GM12801 (cell line): ENCODE results near the gene BLOC1S3.

ENCODE experiments used
- CTCF ChIP-seq: IDR thresholded peaks from one replicate; pipeline ENCODE4 v1.5.1; 2011; ENCODE audit warnings: control low read depth; ENCODE audit not compliant: insufficient read length; ENCODE audit errors: extremely low read depth

Gene BLOC1S3

GRCh38 chr19:45136507-45137178 is 41.9 kb upstream of the BLOC1S3 start:
- TF ChIP-seq CTCF = no peak

GRCh38 chr19:45137179-45137761 is 41.3 kb upstream of the BLOC1S3 start:
- TF ChIP-seq CTCF = no peak

GRCh38 chr19:45138303-45138751 is 40.3 kb upstream of the BLOC1S3 start:
- TF ChIP-seq CTCF = no peak

- TF ChIP-seq CTCF = no peak
Observed at GRCh38 chr19:45139286-45140143, 39.1 kb upstream of the BLOC1S3 start.

DNA sequence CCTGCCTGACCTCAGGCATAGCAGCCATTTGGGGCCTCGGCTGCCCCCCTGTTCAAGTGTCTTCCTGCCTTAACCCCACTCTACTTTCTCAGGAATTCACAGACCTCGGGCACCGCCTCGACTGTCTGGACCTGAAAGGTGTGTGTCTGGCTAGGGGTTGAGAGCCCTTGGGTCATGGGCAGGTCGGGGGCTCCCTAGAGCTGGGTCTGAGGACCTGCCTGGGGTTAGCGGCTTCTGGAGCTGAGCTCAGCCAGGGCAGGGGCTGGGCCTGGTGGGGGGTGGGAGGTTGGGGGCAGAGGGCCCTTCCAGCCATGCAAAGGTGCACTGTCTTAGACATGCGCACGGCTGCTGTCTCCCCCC is 38.5 kb upstream of the BLOC1S3 start:
- TF ChIP-seq CTCF = no peak

- TF ChIP-seq CTCF = no peak
Observed at GRCh38 chr19:45140533-45140932, 38.1 kb upstream of the BLOC1S3 start.

- TF ChIP-seq CTCF = no peak
Observed at GRCh38 chr19:45141203-45141900, 37.2 kb upstream of the BLOC1S3 start.
